Stomach (tissue), 9 donors: Measurements from ENCODE around the gene GRIA2. TPM values are rescaled to one million over a fixed set of nuclear protein-coding genes. Genes with fewer than 3 reads are reported as not detected.

ENCODE experiments used
- DNase-seq, 2 donors: peaks; one replicate each; pipeline versions ENCODE4 v3.0.0 to v3.0.0-alpha.2; 2013 to 2019
- H3K27ac ChIP-seq, 5 donors: fragments of 200-600 bp in 4 of 5; sonication (generic) in 4 of 5; one replicate each; pipeline ENCODE4 v1.5.1; 2013 to 2019; ENCODE audit warnings: mild to moderate bottlenecking in 1 of 5, moderate library complexity in 1 of 5
- H3K27me3 ChIP-seq, 3 donors: fragments of 200-600 bp; sonication (generic); one replicate each; pipeline ENCODE4 v1.5.1; 2017 to 2019; ENCODE audit warnings: mixed run types in 1 of 3
- H3K36me3 ChIP-seq, 4 donors: fragments of 200-600 bp; sonication (generic); 1 replicate in 3 of 4; 2 replicates in 1 of 4; pipeline ENCODE4 v1.5.1; 2016 to 2019
- H3K4me1 ChIP-seq, 4 donors: fragments of 200-600 bp; sonication (generic); one replicate each; pipeline ENCODE4 v1.5.1; 2016 to 2019
- H3K4me3 ChIP-seq, 4 donors: fragments of 200-600 bp; sonication (generic) in 3 of 4; one replicate each; pipeline ENCODE4 v1.5.1; 2016 to 2019; ENCODE audit warnings: mild to moderate bottlenecking in 1 of 4
- H3K9me3 ChIP-seq, 4 donors: fragments of 200-600 bp; sonication (generic); one replicate each; pipeline ENCODE4 v1.5.1; 2016 to 2019
- CTCF ChIP-seq, 7 experiments: fragments of 450-650 bp in 4 of 7; fragments of 200-600 bp in 3 of 7; sonication (generic) in 3 of 7; IDR thresholded peaks; one replicate each; pipeline ENCODE4 v1.5.1; 2016 to 2019; ENCODE audit warnings: antibody characterized with exemption in 7 of 7, control low read depth in 2 of 7, mild to moderate bottlenecking in 1 of 7
- EP300 ChIP-seq: sonication (generic); formaldehyde crosslinking; IDR thresholded peaks from one replicate; pipeline ENCODE4 v1.6.1; 2017; ENCODE audit warnings: antibody characterized with exemption
- POLR2A ChIP-seq, 4 donors: fragments of 450-650 bp; IDR thresholded peaks; one replicate each; pipeline ENCODE4 v1.6.1; 2016; ENCODE audit warnings: antibody characterized with exemption in 4 of 4, control low read depth in 2 of 4, mild to moderate bottlenecking in 1 of 4, moderate library complexity in 1 of 4
- POLR2AphosphoS5 ChIP-seq, 3 donors: sonication (generic); formaldehyde crosslinking; IDR thresholded peaks; one replicate each; pipeline ENCODE4 v1.6.1; 2016; ENCODE audit warnings: antibody characterized with exemption in 3 of 3
- WGBS, 5 donors: extraction: QIAGEN DNeasy Blood & Tissue Kit in 3 of 5; methylation state at CpG; one replicate each; pipeline versions ENCODE4 v1.1.5 to v1.1.7; 2013 to 2018; 5-methylcytosine and 5-hydroxymethylcytosine counted together
- intact Hi-C: fragments of 100-400 bp; cut with DNase I; formaldehyde crosslinking; loops from one replicate; pipeline ENCODE4 v1.15.1; 2023; ENCODE audit warnings: low total_unique reads
- polyA plus RNA-seq, 3 donors: library from polyadenylated mRNA; stranded (reverse); fragments of 200-250 nt; gene quantifications; one replicate each; pipeline ENCODE4 v1.2.3, GENCODE V29; 2013
- total RNA-seq, 5 donors: library from RNA; depleted of rRNA; stranded (reverse); fragments of >200 nt; gene quantifications; one replicate each; pipeline versions ENCODE4 v1.1.0 to v1.2.3, GENCODE V29; 2014 to 2016
- donor health status: healthy with polysubstance abuse.
- donor health status: Bipolar disorder and iron deficiency.
- donor health status: healthy.

Gene GRIA2
- total and polyA plus RNA-seq, 8 donors: 0.06 to 15.2 (median 0.43) TPM; not detected in 3

DNA sequence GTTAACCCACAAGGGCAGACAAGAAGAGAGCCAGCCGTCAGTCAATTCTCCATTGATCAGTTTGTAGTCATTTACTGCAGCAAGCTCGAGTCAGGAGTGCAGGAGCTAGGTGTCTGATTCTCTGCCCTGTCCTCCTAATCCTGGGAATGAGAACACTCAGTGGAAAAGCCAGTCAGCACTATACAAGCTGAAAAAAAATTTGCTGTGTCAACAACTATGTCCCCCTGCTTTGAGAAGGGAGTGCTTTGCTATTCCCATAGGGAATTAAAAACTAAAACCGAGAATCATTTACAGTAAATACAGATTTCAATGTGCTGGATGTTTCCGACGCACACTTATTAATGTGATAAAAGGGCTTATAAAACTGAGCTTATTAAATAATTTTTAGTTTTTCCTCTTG, 84.2 kb downstream of the GRIA2 start:
- Histone ChIP-seq H3K27me3 (no peaks in the 10 kb centered on the region), H3K27ac (no peak overlapping the region), H3K36me3 (no peaks in the 10 kb centered on the region), H3K4me1 (no peaks in the 10 kb centered on the region), H3K9me3 (no peaks in the 10 kb centered on the region), H3K4me3 (no peak overlapping the region)
- no peak for DNase-seq
- no peak for TF ChIP-seq POLR2AphosphoS5 (IDR thresholded peaks at IDR 0.05)
- intact Hi-C loops: no loop called here
- 81 to 87% (median 87%) methylated on average over 5 of the region's 5 CpGs for WGBS, 5 donors

DNA sequence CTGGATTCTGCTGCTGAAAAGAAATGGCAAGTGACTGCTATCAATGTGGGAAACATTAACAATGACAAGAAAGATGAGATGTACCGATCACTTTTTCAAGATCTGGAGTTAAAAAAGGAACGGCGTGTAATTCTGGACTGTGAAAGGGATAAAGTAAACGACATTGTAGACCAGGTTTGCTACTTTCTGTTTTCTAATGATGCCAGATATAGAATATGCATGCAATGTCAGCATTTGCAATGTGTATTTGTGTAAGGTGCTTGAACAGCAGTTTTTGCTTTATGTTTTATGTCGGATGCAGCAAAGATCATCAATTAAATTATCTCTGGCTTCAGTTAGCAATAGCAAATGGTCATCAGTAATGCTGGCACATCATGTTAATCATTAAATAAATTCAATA, 92.2 kb downstream of the GRIA2 start:
- 66 to 81% (median 69%) methylated on average over 5 of the region's 5 CpGs for WGBS, 5 donors
- Histone ChIP-seq H3K27ac (no peak overlapping the region), H3K4me3 (no peak overlapping the region), H3K9me3 (no peaks in the 10 kb centered on the region), H3K27me3 (no peaks in the 10 kb centered on the region), H3K36me3 (no peaks in the 10 kb centered on the region), H3K4me1 (no peaks in the 10 kb centered on the region)
- no peak for DNase-seq
- TF ChIP-seq POLR2AphosphoS5 (IDR thresholded peaks at IDR 0.05): no peak
- TF ChIP-seq POLR2A (IDR thresholded peaks at IDR 0.05): no peak
- TF ChIP-seq CTCF (IDR thresholded peaks at IDR 0.05): no peak
- TF ChIP-seq EP300: no peak
- intact Hi-C loops: no loop called here

DNA sequence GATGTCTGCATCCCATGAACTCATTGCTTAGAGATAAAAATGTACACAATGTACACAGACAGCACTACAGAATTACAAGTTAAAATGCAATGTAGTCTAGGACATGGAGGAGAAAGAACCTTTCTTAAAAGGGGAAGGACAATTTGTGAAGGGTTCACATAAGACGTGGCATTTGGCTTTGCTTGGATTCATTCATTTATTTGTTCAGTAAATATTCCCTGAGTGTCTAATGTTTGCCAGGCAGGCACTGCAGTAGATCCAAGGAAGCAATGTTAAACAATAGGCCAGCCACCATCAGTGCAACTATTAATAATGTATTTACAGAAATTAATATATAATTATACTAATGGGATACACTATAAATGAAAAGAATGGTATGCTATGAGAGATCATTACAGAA, 94.4 kb downstream of the GRIA2 start:
- DNase-seq: peak in 1 of 2 donors; percentile 4
- 25 to 58% (median 52%) methylated on average over 1 of the region's 1 CpG for WGBS, 5 donors
- Histone ChIP-seq H3K4me3 (no peak overlapping the region), H3K27me3 (no peaks in the 10 kb centered on the region), H3K4me1 (no peaks in the 10 kb centered on the region), H3K27ac (no peak overlapping the region), H3K36me3 (no peaks in the 10 kb centered on the region), H3K9me3 (no peaks in the 10 kb centered on the region)
- intact Hi-C loops: no loop called here
- TF ChIP-seq CTCF (IDR thresholded peaks at IDR 0.05): no peak
- TF ChIP-seq EP300: no peak
- TF ChIP-seq POLR2A (IDR thresholded peaks at IDR 0.05): no peak
- TF ChIP-seq POLR2AphosphoS5 (IDR thresholded peaks at IDR 0.05): no peak

DNA sequence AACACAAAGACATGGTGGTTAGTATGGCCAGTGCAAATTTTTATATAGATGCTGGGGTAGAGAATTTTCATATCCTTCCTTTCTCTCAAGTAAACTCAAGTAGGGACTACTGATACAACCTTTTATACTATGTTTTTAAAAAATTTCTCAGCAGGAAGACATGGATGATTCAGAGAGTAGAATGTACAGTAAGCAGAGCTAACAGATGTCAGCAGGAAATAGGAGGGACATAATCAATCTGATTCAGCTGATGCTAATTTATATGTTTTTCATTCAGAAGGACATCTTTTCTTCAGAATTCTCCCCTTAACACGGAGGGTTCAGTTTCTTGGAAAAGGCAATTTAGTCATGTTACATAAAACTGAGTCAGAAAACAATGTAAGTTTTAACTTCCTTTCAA, 95.4 kb downstream of the GRIA2 start:
- no peak overlapping the region for H3K27ac ChIP-seq
- no peak overlapping the region for H3K4me3 ChIP-seq
- 50 to 74% (median 68%) methylated on average over 1 of the region's 1 CpG for WGBS, 5 donors
- H3K9me3 ChIP-seq: no peaks in the 10 kb centered on the region
- TF ChIP-seq CTCF (IDR thresholded peaks at IDR 0.05) (no peak), POLR2A (IDR thresholded peaks at IDR 0.05) (no peak), EP300 (no peak), POLR2AphosphoS5 (IDR thresholded peaks at IDR 0.05) (no peak)
- H3K27me3 ChIP-seq: no peaks in the 10 kb centered on the region
- no peaks in the 10 kb centered on the region for H3K4me1 ChIP-seq
- intact Hi-C loops: no loop called here
- no peak for DNase-seq
- H3K36me3 ChIP-seq: no peaks in the 10 kb centered on the region

GRCh38 chr4:157320092-157320491, 99.6 kb downstream of the GRIA2 start:
- intact Hi-C loops: no loop called here
- TF ChIP-seq EP300 (no peak), POLR2A (IDR thresholded peaks at IDR 0.05) (no peak), CTCF (IDR thresholded peaks at IDR 0.05) (no peak), POLR2AphosphoS5 (IDR thresholded peaks at IDR 0.05) (no peak)
- H3K27me3 ChIP-seq: no peaks in the 10 kb centered on the region
- no peaks in the 10 kb centered on the region for H3K36me3 ChIP-seq
- H3K27ac ChIP-seq: no peak overlapping the region
- no peak for DNase-seq
- no peak overlapping the region for H3K4me3 ChIP-seq
- no peaks in the 10 kb centered on the region for H3K4me1 ChIP-seq
- H3K9me3 ChIP-seq: no peaks in the 10 kb centered on the region
- WGBS, 5 donors: 83 to 92% (median 90%) methylated on average over 2 of the region's 2 CpGs
